ENCODE data around the gene CMTM8.

CMTM8 gene

GRCh38 chr3:32274306-32274705, 35.8 kb downstream of the CMTM8 start:
- H3K18ac ChIP-seq (ENCODE audit: low read length): no peak overlapping the region
- H3K4me1 ChIP-seq (ENCODE audit: control insufficient read depth in 1 of 2, insufficient read depth in 2 of 2, low read length in 2 of 2): peaks cover 3 to 6% of the 10 kb centered on the region in 2 experiments
- no peak overlapping the region for H2AK5ac ChIP-seq (ENCODE audit: low read length)

GRCh38 chr3:32275506-32275905, 37.0 kb downstream of the CMTM8 start:
- Histone ChIP-seq H4K12ac (ENCODE audit: low read depth, low read length) (no peak overlapping the region), H2BK120ac (ENCODE audit: insufficient read depth, low read length, poor library complexity) (no peak overlapping the region), H3K9ac (ENCODE audit: low read length) (no peak overlapping the region), H3K9me3 (ENCODE audit: insufficient read depth, low read depth, low read length) (no peaks in the 10 kb centered on the region), H3K4me3 (ENCODE audit: low read depth, low read length) (no peak overlapping the region), H3K18ac (ENCODE audit: low read length) (no peak overlapping the region), H3K79me1 (ENCODE audit: low read length) (no peaks in the 10 kb centered on the region), H3K27me3 (ENCODE audit: insufficient read depth, low read length) (no peaks in the 10 kb centered on the region), H3K14ac (ENCODE audit: low read length) (no peak overlapping the region), H4K8ac (ENCODE audit: low read depth, low read length) (no peak overlapping the region), H4K91ac (ENCODE audit: low read depth, low read length) (no peak overlapping the region), H2BK12ac (ENCODE audit: low read length) (no peak overlapping the region), H2AK5ac (ENCODE audit: low read length) (no peak overlapping the region), H2BK5ac (ENCODE audit: low read depth, low read length, poor library complexity) (no peak overlapping the region), H3K27ac (ENCODE audit: low read depth, low read length) (no peak overlapping the region), H3K4ac (ENCODE audit: low read depth, low read length) (no peak overlapping the region), H3K4me2 (ENCODE audit: low read length) (no peak overlapping the region), H3K23ac (ENCODE audit: low read length) (no peak overlapping the region), H2AFZ (ENCODE audit: insufficient read depth, low read length, poor library complexity) (no peak overlapping the region), H3K4me1 (ENCODE audit: control insufficient read depth in 1 of 2, insufficient read depth in 2 of 2, low read length in 2 of 2) (peaks cover 3 to 6% of the 10 kb centered on the region in 2 experiments), H3K79me2 (ENCODE audit: control insufficient read depth, insufficient read depth, low read length, poor library complexity) (no peaks in the 10 kb centered on the region), H3K36me3 (ENCODE audit: control insufficient read depth in 1 of 2, insufficient read depth in 2 of 2, low read length in 2 of 2) (no peaks in the 10 kb centered on the region)
- no peak for DNase-seq
- WGBS (ENCODE audit: extremely low coverage, insufficient coverage, insufficient read length): no CpG with 5 or more reads among the region's 4 CpGs

More at GRCh38 chr3:32274306-32274705, 35.8 kb downstream of the CMTM8 start:
- Histone ChIP-seq H4K91ac (ENCODE audit: low read depth, low read length) (no peak overlapping the region), H3K4ac (ENCODE audit: low read depth, low read length) (no peak overlapping the region), H4K12ac (ENCODE audit: low read depth, low read length) (no peak overlapping the region), H3K79me1 (ENCODE audit: low read length) (no peaks in the 10 kb centered on the region), H2BK12ac (ENCODE audit: low read length) (no peak overlapping the region), H2BK5ac (ENCODE audit: low read depth, low read length, poor library complexity) (no peak overlapping the region), H3K79me2 (ENCODE audit: control insufficient read depth, insufficient read depth, low read length, poor library complexity) (no peaks in the 10 kb centered on the region), H3K23ac (ENCODE audit: low read length) (no peak overlapping the region), H2AFZ (ENCODE audit: insufficient read depth, low read length, poor library complexity) (no peak overlapping the region), H3K9ac (ENCODE audit: low read length) (no peak overlapping the region), H3K4me3 (ENCODE audit: low read depth, low read length) (no peak overlapping the region), H3K27me3 (ENCODE audit: insufficient read depth, low read length) (no peaks in the 10 kb centered on the region), H3K14ac (ENCODE audit: low read length) (no peak overlapping the region), H3K36me3 (ENCODE audit: control insufficient read depth in 1 of 2, insufficient read depth in 2 of 2, low read length in 2 of 2) (no peaks in the 10 kb centered on the region), H3K4me2 (ENCODE audit: low read length) (no peak overlapping the region), H2BK120ac (ENCODE audit: insufficient read depth, low read length, poor library complexity) (no peak overlapping the region), H4K8ac (ENCODE audit: low read depth, low read length) (no peak overlapping the region), H3K27ac (ENCODE audit: low read depth, low read length) (no peak overlapping the region), H3K9me3 (ENCODE audit: insufficient read depth, low read depth, low read length) (no peaks in the 10 kb centered on the region)
- no CpG with 5 or more reads among the region's 1 CpG for WGBS (ENCODE audit: extremely low coverage, insufficient coverage, insufficient read length)
- no peak for DNase-seq

GRCh38 chr3:32276279-32276841, 37.9 kb downstream of the CMTM8 start:
- no peak overlapping the region for H3K18ac ChIP-seq (ENCODE audit: low read length)
- no peak overlapping the region for H3K23ac ChIP-seq (ENCODE audit: low read length)
- H2BK5ac ChIP-seq (ENCODE audit: low read depth, low read length, poor library complexity): no peak overlapping the region
- no peak overlapping the region for H3K27ac ChIP-seq (ENCODE audit: low read depth, low read length)
- H4K8ac ChIP-seq (ENCODE audit: low read depth, low read length): no peak overlapping the region
- H2BK120ac ChIP-seq (ENCODE audit: insufficient read depth, low read length, poor library complexity): no peak overlapping the region
- no peak overlapping the region for H2AK5ac ChIP-seq (ENCODE audit: low read length)
- H3K4me1 ChIP-seq (ENCODE audit: control insufficient read depth in 1 of 2, insufficient read depth in 2 of 2, low read length in 2 of 2): peaks cover 3 to 6% of the 10 kb centered on the region in 2 experiments
- H3K9me3 ChIP-seq (ENCODE audit: insufficient read depth, low read depth, low read length): no peaks in the 10 kb centered on the region
- no peak overlapping the region for H4K12ac ChIP-seq (ENCODE audit: low read depth, low read length)
- no peaks in the 10 kb centered on the region for H3K36me3 ChIP-seq (ENCODE audit: control insufficient read depth in 1 of 2, insufficient read depth in 2 of 2, low read length in 2 of 2)
- H3K27me3 ChIP-seq (ENCODE audit: insufficient read depth, low read length): no peaks in the 10 kb centered on the region
- no peak overlapping the region for H2AFZ ChIP-seq (ENCODE audit: insufficient read depth, low read length, poor library complexity)
- no peak overlapping the region for H4K91ac ChIP-seq (ENCODE audit: low read depth, low read length)
- H2BK12ac ChIP-seq (ENCODE audit: low read length): no peak overlapping the region
- no peak overlapping the region for H3K4me2 ChIP-seq (ENCODE audit: low read length)
- H3K79me1 ChIP-seq (ENCODE audit: low read length): no peaks in the 10 kb centered on the region
- WGBS (ENCODE audit: extremely low coverage, insufficient coverage, insufficient read length): no CpG with 5 or more reads among the region's 4 CpGs
- no peak overlapping the region for H3K4ac ChIP-seq (ENCODE audit: low read depth, low read length)
- no peak overlapping the region for H3K9ac ChIP-seq (ENCODE audit: low read length)
- peak; percentile 57 to 70 for DNase-seq
- H3K14ac ChIP-seq (ENCODE audit: low read length): no peak overlapping the region
- H3K4me3 ChIP-seq (ENCODE audit: low read depth, low read length): no peak overlapping the region
- H3K79me2 ChIP-seq (ENCODE audit: control insufficient read depth, insufficient read depth, low read length, poor library complexity): no peaks in the 10 kb centered on the region

- H2BK5ac ChIP-seq (ENCODE audit: low read depth, low read length, poor library complexity): no peak overlapping the region
- no peak overlapping the region for H3K9ac ChIP-seq (ENCODE audit: low read length)
- no peak overlapping the region for H3K4me3 ChIP-seq (ENCODE audit: low read depth, low read length)
- H2BK120ac ChIP-seq (ENCODE audit: insufficient read depth, low read length, poor library complexity): no peak overlapping the region
- no peaks in the 10 kb centered on the region for H3K27me3 ChIP-seq (ENCODE audit: insufficient read depth, low read length)
- no peak overlapping the region for H3K27ac ChIP-seq (ENCODE audit: low read depth, low read length)
- H3K9me3 ChIP-seq (ENCODE audit: insufficient read depth, low read depth, low read length): no peaks in the 10 kb centered on the region
- H3K79me1 ChIP-seq (ENCODE audit: low read length): no peaks in the 10 kb centered on the region
- no peaks in the 10 kb centered on the region for H3K36me3 ChIP-seq (ENCODE audit: control insufficient read depth in 1 of 2, insufficient read depth in 2 of 2, low read length in 2 of 2)
- no peak overlapping the region for H2AK5ac ChIP-seq (ENCODE audit: low read length)
- no peak overlapping the region for H2AFZ ChIP-seq (ENCODE audit: insufficient read depth, low read length, poor library complexity)
- DNase-seq: peak; percentile 55 to 82
- no peak overlapping the region for H3K23ac ChIP-seq (ENCODE audit: low read length)
- no peak overlapping the region for H4K91ac ChIP-seq (ENCODE audit: low read depth, low read length)
- no peak overlapping the region for H4K8ac ChIP-seq (ENCODE audit: low read depth, low read length)
- H2BK12ac ChIP-seq (ENCODE audit: low read length): no peak overlapping the region
- H3K4me2 ChIP-seq (ENCODE audit: low read length): no peak overlapping the region
- no peak overlapping the region for H3K4ac ChIP-seq (ENCODE audit: low read depth, low read length)
- no peak overlapping the region for H3K18ac ChIP-seq (ENCODE audit: low read length)
- H3K4me1 ChIP-seq (ENCODE audit: control insufficient read depth in 1 of 2, insufficient read depth in 2 of 2, low read length in 2 of 2): peaks cover 5 to 6% of the 10 kb centered on the region in 2 experiments
- no CpG with 5 or more reads among the region's 2 CpGs for WGBS (ENCODE audit: extremely low coverage, insufficient coverage, insufficient read length)
- no peak overlapping the region for H4K12ac ChIP-seq (ENCODE audit: low read depth, low read length)
- no peak overlapping the region for H3K14ac ChIP-seq (ENCODE audit: low read length)
- no peaks in the 10 kb centered on the region for H3K79me2 ChIP-seq (ENCODE audit: control insufficient read depth, insufficient read depth, low read length, poor library complexity)
Measured at GRCh38 chr3:32278714-32279113, 40.2 kb downstream of the CMTM8 start.

All from trophoblast cell (in vitro differentiated cells and primary cell).